GM19023 (cell line): ENCODE results near the gene CAND1.

ENCODE experiments used
- ATAC-seq: cut with Tn5 transposase; IDR thresholded peaks from one replicate; pipeline ENCODE4 v1.9.1; 2021; ENCODE audit warnings: mild to moderate bottlenecking, moderate library complexity; ENCODE audit not compliant: unreplicated experiment

Gene CAND1

DNA sequence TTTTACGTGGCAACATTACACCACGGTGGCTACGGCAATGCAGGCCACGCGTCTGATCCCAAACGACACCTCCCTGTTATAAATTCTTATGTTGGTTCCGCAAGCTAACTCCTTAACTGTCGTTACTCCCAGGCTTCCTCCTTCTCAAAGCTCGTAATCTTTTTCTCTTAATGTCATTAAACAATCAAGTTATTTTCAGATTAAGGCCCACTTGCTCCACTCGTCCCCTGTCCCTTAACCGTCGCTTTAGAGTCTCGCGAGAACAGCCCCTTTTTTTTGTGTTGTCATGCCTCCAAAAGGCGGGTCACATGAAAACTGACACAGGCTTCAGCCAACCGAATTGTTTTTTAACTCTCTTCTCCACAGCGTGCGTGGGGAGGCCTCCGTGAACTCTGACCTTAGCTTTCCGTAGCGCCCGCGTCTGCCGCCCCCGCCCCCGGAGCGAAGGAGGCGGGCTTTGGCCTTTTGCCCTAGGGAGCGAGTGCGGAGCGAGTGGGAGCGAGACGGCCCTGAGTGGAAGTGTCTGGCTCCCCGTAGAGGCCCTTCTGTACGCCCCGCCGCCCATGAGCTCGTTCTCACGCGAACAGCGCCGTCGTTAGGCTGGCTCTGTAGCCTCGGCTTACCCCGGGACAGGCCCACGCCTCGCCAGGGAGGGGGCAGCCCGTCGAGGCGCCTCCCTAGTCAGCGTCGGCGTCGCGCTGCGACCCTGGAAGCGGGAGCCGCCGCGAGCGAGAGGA lies at the start of gene CAND1:
Gene CAND1 (plus strand): TSS at position 463 of the 737 bp plus-strand sequence. CDS start 360 bp downstream, outside the sequence.
- ATAC-seq: peak; percentile 70

DNA sequence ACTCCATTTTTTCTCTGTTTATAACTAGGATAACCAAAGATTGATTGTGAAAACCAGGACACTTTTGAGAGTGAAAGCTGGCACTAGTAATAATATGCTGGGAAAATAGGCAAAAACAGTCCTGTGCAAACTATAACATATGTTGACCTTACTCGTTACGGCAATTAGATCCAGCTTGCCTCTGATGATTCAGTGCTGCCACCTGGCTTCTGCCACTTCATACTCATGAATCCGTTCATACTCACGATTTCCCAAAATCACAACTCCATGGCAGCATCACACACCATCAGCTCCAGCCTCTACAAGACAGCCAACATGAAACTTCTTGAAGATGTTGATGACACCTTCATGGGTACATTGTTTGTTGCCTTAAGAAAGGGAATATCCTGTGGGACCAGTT lies 49.1 kb upstream of the CAND1 start:
- ATAC-seq: no peak

DNA sequence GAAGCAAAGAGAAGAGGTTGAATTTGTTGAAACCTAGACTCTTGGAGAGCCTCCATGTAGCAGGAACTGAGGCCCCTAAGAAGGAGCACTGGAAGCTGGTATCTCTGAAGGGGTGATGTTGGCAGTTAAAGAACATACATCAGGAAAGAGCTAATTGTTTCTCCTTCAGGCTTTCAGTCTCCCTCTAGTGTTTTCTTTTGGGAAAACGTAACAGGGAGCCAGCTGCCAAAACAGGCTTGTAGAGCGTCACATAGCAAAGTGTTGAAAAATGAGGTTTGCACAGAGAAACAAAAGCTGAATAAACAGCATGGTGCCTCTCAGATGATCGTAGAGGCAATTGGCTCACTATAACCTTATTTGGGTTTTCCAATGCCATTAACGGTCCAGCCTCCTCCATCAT lies 46.9 kb upstream of the CAND1 start:
- no peak for ATAC-seq

DNA sequence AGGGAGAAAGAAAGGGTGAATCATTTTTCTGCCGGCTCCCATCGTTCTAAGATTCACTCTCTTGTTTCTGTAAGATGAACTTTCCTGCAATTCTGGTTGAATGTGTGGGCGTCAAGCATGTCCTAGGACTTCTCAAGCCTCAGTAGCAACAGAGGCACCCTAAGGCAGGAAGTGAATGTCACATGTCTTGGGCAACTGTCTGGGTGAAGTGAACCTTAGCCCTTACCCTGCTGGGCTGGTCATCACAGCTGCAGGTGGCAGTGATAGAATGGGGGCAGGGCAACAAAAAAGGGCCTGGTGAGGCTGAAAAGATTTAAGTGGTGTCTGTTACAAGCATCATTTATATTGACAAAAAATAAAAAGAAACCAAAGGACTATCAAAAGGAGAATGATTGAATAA lies 45.9 kb upstream of the CAND1 start:
- no peak for ATAC-seq

DNA sequence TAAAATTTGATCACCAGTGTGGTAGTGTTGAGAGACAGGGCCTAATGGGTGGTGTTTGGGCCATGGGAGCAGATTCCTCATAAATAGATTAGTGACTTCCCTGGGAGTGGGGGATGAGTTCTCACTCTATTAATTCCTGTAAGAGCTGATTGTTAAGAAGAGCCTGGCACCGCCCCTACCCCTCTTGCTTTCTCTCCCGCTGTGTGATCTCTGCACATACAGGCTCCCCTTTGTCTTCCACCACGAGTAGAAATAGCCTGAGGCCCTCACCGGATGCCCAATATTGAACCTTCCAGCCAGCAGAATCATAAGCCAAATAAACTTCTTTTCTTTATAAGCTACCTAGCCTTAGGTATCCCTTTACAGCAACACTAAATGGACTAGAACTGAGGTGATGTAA lies 31.9 kb upstream of the CAND1 start:
- ATAC-seq: no peak

DNA sequence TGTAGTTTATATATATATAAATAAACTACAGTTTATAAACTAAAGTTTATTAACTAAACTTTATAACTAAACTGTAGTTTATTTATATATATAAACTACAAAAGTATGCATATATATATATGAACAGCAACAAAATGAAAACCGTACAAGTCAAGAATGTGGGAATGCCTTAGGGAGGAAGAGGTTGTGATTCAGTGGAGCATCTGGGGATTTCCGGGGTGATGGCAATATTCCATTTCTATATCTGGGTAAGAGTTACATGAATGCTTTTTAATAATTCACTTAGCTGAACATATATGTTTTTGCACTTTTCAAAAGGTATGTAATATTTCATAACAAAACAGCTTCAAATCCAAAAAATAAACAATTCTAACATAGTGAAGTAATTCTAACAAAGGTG lies 30.1 kb upstream of the CAND1 start:
- no peak for ATAC-seq

DNA sequence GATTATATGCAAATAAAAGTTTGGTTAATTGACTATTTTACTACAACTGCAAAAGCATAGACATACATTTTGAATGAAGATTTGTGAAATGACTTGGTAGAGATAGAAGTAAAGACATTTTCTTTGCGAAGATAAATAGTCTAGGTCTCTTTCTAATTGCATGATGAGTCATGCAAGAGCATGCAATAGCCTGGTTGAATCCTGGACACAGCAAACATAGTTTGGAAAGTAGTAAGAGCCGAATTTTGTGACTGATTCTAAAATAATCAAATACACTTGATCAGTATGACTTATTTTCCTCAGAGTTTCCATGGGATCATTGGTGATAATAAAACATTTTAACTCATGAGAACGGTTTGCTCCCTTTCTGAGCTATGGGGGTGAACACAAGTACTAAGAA lies 27.7 kb upstream of the CAND1 start:
- ATAC-seq: no peak

DNA sequence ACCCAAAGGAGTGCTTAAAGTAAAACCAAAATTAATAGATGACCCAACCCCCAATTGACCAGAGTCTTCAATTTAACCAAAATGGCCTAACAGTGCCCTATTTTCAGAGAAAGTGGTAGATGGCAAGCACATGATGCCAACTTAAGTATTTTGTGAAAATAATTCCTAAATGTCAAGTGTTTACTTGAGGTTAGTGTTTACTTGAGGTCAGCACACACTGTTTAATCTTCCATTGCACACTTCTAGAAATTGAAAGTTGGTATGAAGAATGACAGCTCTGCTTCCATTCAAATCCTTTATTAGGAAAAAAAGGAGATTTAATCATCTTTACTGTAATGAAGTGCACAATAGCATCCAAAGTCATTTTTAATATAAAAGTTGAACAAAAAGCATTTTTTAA lies 25.9 kb upstream of the CAND1 start:
- no peak for ATAC-seq

DNA sequence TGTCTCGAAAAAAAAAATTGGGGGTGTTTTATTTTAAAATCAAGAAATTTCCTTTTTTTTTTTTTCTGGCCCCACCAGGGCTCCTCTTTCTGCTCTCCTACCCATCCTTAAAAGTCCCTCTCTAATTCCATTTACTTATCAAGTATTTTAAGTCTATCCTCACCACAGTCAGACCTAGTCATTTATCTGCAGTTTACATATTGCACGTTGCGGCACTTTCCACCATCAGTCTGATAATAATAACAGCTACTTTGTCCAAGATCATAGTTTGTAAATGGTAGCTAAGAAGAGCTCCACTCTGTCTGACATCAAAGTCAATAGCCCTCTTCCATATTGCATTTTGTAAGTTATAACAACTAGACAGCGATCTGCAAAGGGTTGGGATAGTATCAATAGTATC lies 23.6 kb upstream of the CAND1 start:
- ATAC-seq: no peak

DNA sequence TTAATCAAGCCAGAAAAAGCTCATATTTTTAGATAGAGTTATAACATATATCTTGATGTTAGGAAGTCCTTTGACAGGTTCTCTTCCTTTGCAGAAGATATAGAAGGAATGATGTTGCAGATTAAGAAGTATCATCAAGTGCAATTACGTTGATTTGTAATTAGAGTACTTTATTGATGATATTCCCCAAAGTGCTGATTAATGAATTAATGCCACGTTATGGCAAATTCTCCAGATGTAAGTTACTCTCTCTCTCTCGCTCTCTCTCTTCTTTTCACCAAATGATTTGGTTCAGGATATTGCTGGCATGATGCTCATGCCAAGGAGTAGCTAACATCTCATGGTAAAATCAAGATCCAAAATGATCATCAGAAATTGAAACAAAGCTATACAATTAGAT lies 18.1 kb upstream of the CAND1 start:
- ATAC-seq: no peak

DNA sequence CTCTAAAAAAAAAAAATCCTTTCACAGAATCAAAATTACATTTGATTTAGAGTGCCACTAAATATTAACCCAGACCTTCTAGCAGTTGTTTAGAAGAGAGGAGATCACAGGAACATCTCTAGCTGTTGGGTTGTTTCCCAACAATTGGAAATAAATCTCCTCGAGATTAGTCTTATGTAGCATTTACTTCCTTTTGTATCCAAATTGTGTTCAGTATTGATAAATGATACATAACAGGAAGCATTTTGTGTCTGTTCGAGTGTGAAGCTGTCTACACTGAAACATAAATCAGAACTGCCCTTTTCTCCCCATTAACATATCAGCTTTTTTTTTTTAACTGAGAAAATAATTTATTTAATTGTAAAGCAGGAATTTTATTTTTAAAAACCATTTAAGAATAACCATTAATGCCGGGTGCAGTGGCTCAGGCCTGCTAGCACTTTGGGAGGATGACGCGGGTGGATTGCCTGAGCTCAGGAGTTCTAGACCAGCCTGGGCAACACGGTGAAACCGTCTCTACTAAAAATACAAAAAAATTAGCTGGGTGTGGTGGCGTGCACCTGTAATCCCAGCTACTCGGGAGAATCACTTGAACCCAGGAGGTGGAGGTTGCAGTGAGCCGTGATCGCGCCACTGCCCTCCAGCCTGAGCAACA lies 14.7 kb upstream of the CAND1 start:
- ATAC-seq: no peak

DNA sequence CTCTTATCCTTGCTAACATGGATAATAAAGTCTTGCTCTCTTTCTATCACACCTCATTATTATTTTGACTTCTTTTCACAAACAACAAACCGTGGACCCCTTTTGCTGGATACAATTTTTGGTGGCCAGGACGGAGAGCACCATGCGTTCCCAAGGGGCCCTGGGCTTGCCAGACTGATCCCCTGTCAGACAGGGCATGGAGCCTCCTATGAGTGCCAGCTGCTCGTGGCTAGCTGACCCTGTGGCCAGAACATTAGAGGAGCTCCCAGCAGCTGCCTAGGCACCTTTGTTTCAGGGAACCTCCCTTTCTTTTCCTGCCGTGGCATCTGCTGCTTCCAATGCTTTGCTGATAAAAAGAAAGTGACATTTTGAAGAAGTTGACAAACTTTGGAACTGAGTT lies 12.5 kb upstream of the CAND1 start:
- ATAC-seq: no peak

DNA sequence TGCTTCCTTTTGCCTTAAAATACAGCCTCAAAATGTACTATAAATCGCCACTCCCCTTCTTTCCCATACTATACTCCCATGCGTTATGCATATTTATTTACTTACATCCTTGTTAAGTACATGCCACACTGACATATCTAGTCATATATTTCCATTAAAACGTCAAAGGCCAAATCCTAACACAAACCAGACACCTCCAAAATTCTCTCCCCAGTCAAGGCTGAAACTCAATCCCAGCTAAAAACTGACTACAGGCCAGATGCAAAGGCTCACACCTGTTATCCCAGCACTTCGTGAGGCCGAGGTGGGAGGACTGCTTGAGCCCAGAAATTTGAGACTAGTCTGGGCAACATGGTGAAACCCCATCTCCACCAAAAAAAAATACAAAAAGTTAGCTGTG lies 5.7 kb upstream of the CAND1 start:
- ATAC-seq: no peak

DNA sequence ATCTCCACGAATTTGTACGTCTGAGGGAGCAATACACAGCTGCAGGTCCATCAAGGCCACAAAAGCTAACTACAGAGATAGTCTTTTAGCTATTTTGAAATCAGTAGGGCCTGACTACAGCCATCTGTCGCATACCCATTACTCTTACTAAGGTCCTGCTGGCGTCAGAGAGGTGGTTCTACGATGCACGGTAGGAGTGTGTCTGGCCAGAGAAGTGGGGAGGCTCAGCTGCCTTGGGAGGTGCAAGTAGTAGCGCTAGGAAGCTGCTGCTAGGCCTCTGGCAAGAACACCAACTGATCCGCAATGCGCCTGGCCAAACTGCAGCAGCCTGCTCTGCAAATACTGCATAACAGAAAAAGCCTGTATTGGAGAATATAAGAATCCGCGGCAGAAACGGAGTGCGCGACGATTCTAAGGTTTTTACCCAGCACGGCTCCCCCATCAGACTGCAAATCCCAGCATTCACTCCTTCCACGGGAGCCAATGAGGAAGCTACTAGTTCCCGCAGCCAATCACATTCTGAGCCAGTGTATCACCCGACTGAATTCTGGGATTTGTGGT lies 743 bp upstream of the CAND1 start:
- ATAC-seq: peak; percentile 74

DNA sequence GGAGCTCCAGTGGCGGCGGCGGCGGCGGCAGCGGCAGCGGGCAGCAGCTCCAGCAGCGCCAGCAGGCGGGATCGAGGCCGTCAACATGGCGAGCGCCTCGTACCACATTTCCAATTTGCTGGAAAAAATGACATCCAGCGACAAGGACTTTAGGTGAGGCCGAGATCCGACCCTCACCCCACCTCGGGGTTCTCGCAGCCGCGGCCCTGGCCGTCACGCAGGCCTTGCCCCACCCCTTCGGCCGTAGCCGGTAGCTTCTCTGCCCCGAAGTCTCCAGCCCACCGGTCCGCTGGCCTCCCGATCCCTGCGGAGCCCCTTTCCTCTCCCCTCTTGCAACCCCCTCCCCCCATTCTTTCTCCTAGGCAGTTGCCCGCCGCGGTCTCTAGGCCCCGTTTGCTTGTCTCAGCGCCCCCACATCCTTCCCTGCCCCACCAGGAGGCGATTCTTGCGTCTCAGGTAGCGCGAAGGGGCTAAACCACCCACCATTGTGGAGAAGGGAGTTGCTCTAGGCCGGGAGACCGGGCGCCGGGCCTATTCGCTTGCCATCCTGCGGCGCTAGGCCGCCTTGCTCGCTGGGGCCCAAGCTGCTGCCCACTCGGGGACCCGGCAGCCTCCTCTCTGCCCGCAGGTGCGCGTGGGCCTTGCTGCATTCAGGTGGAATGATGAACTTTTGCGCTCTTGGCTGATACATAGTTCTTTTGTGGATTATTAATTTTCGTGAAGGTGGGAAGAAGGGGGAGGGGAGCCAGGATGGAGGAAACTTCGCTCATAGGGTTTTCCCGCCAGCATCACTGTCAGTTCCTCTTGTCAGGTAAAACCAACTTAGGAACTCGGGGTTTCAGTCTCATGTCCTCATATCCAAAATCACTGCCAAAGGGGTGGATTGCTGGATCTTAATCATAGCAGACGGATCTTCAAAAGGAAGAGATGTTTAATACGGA lies 745 bp downstream of the CAND1 start:
- peak; percentile 16 for ATAC-seq

DNA sequence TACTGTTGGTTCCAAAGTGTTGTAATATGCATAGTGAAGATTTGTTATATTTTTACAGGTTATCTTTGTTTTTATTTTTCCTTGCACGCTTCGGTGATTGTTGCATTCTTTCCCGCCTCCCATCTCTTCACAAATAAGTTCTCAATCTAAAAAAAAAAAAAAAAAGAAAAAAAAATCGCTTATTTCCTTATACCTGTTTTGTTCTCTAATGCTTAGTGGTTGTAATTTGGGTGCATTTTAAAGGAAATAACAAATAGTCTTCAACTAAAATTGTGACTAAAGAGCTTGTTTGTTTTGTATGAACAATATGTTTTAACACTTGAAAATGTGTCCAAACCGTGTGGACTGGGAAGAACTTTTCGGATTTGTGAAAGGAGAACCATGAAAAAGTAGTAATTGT lies 1.5 kb downstream of the CAND1 start:
- no peak for ATAC-seq

DNA sequence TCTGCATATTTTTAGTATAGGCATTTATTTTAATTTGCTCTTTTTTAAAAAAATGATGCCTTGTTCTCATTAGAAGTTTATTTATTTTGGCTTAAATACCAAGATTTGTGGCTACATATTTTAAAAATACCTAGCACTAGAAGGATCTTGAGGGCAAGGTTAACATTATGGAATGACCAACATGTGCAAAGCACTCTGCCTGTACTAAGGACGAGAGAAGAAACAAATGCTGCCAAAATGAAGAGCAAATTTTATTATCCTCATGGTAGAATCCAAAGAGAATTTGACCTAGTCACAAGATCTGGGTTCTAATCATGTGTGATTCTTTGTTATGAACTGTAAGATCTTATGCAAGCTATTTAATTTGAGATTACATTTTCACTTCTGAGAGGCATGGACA lies 2.8 kb downstream of the CAND1 start:
- no peak for ATAC-seq

DNA sequence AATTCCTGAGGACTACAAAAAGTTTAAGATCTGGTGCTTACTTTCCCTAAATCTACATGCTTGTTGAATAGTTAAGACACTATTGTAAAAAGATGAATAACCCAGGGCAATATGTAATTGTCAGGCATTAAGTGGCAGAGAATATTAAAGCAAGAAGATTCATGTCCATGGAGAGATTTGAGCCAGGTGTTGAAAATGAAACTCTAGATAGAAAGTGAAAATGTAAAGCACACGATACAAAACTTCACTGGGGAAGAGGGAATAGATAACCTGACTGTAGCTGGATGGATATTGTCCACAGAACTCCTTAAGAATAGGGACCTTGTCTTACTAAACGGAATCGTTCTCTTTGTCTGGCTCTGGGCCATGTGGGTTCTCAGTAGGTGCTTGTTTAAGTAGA lies 5.0 kb downstream of the CAND1 start:
- no peak for ATAC-seq

DNA sequence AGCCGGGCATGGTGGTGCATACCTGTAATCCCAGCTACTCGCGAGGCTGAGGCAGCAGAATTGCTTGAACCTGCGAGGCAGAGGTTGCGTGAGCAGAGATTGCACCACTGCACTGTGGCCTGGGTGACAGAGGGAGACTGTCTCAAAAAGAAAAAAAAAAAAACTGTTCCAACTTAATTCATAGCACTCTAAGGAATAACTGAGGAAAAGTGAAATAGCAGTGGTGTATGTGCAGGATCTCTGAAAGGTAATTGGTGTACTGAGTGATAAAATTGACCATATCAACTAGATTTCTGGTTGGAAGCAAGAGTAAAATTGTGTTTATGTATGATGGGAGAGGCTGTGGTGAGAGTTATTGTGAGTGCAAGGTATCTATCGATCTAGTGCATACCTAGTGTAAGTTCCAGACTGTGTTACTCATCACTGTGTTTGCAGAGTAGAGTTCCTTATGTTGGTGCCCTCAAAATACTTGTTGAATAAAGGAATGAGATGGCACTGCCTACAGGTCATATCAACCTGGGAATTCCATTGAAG lies 6.3 kb downstream of the CAND1 start:
- no peak for ATAC-seq

DNA sequence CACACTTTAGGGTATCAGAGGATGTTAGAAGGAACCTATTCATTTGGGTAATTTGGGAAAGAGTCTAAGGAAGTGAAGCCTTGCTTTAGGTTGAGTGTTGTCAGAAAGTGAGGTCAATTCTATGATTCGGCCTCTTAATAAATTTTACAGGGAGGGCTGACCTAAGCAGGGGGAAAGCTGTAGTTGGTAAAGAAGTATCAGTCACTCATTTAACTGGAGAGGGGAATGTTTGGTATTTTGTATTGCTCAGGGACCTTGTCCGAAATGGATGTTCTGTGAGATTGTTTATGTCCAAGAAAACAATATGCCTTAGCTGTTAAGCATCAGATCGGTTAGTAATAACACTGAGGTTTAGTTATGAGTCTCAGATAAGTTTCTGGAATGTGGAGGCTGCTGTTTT lies 7.3 kb downstream of the CAND1 start:
- ATAC-seq: no peak

DNA sequence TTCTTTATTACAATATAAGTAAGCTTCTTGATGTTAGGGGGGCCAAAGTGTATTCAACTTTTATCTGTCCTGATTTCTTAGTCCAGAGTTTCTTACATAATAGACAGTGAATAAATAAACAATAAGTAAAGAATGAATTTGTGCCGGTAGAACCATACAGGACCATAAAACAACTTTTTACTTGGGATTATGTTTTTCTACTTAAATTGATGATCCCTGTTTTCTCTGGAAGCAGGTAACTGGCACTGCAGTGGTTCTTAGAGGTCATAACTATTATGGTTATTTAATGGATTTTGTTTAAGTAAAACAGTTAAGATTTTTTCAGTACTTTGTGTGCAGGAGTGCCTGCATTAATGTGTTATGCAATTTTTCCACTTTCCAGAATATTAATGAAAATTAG lies 10.5 kb downstream of the CAND1 start:
- no peak for ATAC-seq
